ENCODE data around the gene HES4. TPM values are rescaled to one million over a fixed set of nuclear protein-coding genes. Genes with fewer than 3 reads are reported as not detected.

HES4 gene
- total RNA-seq, 1 donor from 2014 or later = 137 TPM

DNA sequence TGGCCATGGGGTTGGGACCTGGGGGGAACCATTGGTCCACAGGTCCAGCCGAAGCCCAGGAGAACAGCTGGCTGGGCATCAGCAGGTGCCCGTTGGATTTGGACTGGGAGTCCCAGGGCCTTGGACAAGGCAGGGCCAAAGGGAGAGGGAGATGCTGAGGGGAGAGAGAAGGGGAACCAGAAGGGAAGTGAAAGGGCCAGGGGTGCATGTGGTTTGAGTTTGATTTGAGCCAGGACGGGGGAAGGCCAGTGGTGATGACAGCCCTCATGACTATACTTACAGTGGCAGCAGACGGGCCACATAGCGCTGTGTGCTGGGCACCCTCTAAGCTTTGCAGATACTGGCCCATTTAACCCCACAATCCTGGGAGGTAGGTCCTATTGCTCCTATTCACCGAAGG, 38.8 kb upstream of the HES4 start:
- no peak overlapping the region for H3K4me3 Mint-ChIP-seq (ENCODE audit: unreplicated experiment)
- peaks cover 6% of the 10 kb centered on the region for H3K36me3 Mint-ChIP-seq (ENCODE audit: low read depth)
- DNase-seq (ENCODE audit: low spot score) = no peak
- H3K27me3 Mint-ChIP-seq (ENCODE audit: low read depth) = no peaks in the 10 kb centered on the region
- peak overlapping the region; percentile 55 for H3K27ac Mint-ChIP-seq (ENCODE audit: unreplicated experiment)
- TF ChIP-seq, protein P1, sequence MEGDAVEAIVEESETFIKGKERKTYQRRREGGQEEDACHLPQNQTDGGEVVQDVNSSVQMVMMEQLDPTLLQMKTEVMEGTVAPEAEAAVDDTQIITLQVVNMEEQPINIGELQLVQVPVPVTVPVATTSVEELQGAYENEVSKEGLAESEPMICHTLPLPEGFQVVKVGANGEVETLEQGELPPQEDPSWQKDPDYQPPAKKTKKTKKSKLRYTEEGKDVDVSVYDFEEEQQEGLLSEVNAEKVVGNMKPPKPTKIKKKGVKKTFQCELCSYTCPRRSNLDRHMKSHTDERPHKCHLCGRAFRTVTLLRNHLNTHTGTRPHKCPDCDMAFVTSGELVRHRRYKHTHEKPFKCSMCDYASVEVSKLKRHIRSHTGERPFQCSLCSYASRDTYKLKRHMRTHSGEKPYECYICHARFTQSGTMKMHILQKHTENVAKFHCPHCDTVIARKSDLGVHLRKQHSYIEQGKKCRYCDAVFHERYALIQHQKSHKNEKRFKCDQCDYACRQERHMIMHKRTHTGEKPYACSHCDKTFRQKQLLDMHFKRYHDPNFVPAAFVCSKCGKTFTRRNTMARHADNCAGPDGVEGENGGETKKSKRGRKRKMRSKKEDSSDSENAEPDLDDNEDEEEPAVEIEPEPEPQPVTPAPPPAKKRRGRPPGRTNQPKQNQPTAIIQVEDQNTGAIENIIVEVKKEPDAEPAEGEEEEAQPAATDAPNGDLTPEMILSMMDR (IDR thresholded peaks at IDR 0.05) = no peak
- peaks cover 12% of the 10 kb centered on the region for H3K4me1 Mint-ChIP-seq (ENCODE audit: low read depth)
- no peaks in the 10 kb centered on the region for H3K9me3 Mint-ChIP-seq (ENCODE audit: low read depth)

DNA sequence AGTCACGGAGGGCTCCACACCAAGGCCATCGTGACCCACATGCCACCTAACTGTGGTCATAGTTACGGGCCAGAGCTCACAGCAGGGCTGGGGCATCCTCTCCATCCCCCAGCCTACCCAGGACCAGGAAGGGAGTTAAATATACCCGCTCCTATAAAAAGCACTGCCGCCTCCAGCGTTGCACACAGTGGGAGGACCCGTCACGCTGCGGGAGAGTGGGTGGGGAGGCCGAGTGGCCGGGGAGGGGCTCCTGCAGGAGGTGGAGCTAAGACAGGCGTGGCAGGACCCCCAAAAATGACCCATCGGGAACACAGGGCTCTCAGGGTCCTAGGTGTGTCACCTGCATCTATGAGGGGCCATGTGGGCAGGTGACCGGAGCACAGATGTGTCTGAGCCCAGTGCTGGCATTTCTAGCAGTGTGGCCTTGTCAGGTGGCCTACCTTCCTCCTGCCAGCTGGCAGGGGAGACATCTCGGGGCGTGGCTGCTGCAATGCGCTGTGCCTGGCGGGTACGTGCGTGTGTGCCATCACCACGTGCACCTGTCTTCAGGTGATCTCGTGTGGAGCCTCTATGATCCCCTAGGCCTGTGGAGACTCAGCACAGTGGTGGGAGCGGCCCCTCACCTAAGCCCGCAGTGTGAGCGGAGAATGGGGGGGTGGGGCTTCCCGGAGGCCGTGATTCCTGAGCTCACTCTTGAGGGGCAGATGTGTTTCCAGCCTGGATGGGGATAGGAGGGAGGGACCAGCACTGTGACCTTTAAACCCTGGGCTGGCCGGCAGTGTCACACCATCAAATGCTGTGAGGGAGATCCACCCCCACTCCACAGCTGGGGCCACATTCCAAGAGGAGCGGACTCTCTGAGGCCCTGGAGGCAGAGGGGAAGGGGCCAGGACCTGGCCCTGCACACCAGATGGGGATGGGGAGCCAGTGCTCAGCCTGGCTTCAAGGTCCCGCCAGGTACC, 37.8 kb upstream of the HES4 start:
- peaks cover 12% of the 10 kb centered on the region for H3K4me1 Mint-ChIP-seq (ENCODE audit: low read depth)
- no peak overlapping the region for H3K27ac Mint-ChIP-seq (ENCODE audit: unreplicated experiment)
- no peaks in the 10 kb centered on the region for H3K27me3 Mint-ChIP-seq (ENCODE audit: low read depth)
- peaks cover 2% of the 10 kb centered on the region for H3K36me3 Mint-ChIP-seq (ENCODE audit: low read depth)
- no peak overlapping the region for H3K4me3 Mint-ChIP-seq (ENCODE audit: unreplicated experiment)
- TF ChIP-seq, protein P1 (IDR thresholded peaks at IDR 0.05) = no peak
- DNase-seq (ENCODE audit: low spot score) = no peak
- no peaks in the 10 kb centered on the region for H3K9me3 Mint-ChIP-seq (ENCODE audit: low read depth)

DNA sequence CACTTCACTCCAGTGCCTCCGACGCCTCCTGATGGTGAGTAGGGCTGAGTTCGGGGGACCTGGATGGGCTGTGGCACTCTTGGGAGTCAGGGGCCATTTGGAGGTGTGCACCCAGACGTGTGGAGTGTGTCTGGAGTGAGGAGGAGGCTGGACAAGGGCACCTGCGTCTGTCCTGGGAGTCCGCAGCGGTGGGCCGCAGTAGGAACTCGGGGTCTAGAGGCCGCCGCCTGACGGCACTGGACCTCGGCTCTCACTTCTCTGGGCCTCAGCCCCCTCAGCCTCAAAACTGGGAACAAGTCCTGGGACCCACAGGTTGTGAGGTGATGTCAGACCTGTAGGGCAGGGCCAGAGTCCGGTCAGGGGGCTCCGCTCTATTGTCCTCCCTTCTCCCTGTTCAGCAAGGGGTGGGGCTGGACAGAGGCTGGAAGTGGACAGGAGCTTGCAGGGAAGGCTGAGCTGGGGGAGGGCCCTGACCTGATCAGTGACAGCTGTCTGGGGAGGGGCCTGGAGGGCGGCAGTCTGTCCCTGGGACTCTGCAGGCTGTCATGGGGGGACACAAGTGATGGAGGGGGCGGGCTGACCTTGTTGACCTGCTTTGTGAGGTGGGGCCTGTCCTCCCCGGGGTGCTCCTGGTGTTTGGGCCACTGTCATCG, 35.5 kb upstream of the HES4 start:
- no peak overlapping the region for H3K4me3 Mint-ChIP-seq (ENCODE audit: unreplicated experiment)
- no peak for DNase-seq (ENCODE audit: low spot score)
- TF ChIP-seq, protein P1 (IDR thresholded peaks at IDR 0.05) = no peak
- peaks cover 20% of the 10 kb centered on the region for H3K4me1 Mint-ChIP-seq (ENCODE audit: low read depth)
- H3K27me3 Mint-ChIP-seq (ENCODE audit: low read depth) = no peaks in the 10 kb centered on the region
- no peak overlapping the region for H3K27ac Mint-ChIP-seq (ENCODE audit: unreplicated experiment)
- H3K9me3 Mint-ChIP-seq (ENCODE audit: low read depth) = no peaks in the 10 kb centered on the region
- peaks cover 2% of the 10 kb centered on the region for H3K36me3 Mint-ChIP-seq (ENCODE audit: low read depth)

GRCh38 chr1:1034439-1034781, 34.5 kb upstream of the HES4 start:
- Mint-ChIP-seq H3K27me3 (ENCODE audit: low read depth) (no peaks in the 10 kb centered on the region), H3K4me1 (ENCODE audit: low read depth) (peaks cover 13% of the 10 kb centered on the region), H3K27ac (ENCODE audit: unreplicated experiment) (no peak overlapping the region), H3K36me3 (ENCODE audit: low read depth) (peaks cover 2% of the 10 kb centered on the region), H3K4me3 (ENCODE audit: unreplicated experiment) (no peak overlapping the region), H3K9me3 (ENCODE audit: low read depth) (no peaks in the 10 kb centered on the region)
- TF ChIP-seq, protein P1 (IDR thresholded peaks at IDR 0.05) = no peak
- no peak for DNase-seq (ENCODE audit: low spot score)

- H3K27me3 Mint-ChIP-seq (ENCODE audit: low read depth) = no peaks in the 10 kb centered on the region
- TF ChIP-seq, protein P1 (IDR thresholded peaks at IDR 0.05) = no peak
Measured at GRCh38 chr1:1033731-1034438, 34.0 kb upstream of the HES4 start.

More at GRCh38 chr1:1033731-1034438, 34.0 kb upstream of the HES4 start:
- DNase-seq (ENCODE audit: low spot score) = no peak
- Mint-ChIP-seq H3K27ac (ENCODE audit: unreplicated experiment) (no peak overlapping the region), H3K4me1 (ENCODE audit: low read depth) (peaks cover 12% of the 10 kb centered on the region), H3K9me3 (ENCODE audit: low read depth) (no peaks in the 10 kb centered on the region), H3K4me3 (ENCODE audit: unreplicated experiment) (no peak overlapping the region), H3K36me3 (ENCODE audit: low read depth) (peaks cover 2% of the 10 kb centered on the region)
